Tibial nerve (tissue), 4 donors: ENCODE measurements around the gene KRTAP6-3. TPM values are rescaled to one million over a fixed set of nuclear protein-coding genes. Genes with fewer than 3 reads are reported as not detected.

Source experiments
- DNase-seq, 2 donors: peaks; one replicate each; pipeline ENCODE4 v3.0.0-alpha.2; 2019; ENCODE audit warnings: low spot score in 2 of 2
- H3K27ac ChIP-seq, 4 donors: fragments of 200-600 bp; sonication (generic) in 3 of 4; one replicate each; pipeline ENCODE4 v1.5.1; 2017 to 2019; ENCODE audit warnings: mild to moderate bottlenecking in 1 of 4
- H3K27me3 ChIP-seq, 2 donors: fragments of 200-600 bp; sonication (generic) in 1 of 2; one replicate each; pipeline versions ENCODE4 v1.5.1 to v1.6.0; 2017 to 2019
- H3K36me3 ChIP-seq, 3 donors: fragments of 200-600 bp; sonication (generic); one replicate each; pipeline ENCODE4 v1.5.1; 2018 to 2019
- H3K4me1 ChIP-seq, 4 donors: fragments of 200-600 bp; sonication (generic) in 3 of 4; one replicate each; pipeline ENCODE4 v1.5.1; 2017 to 2019
- H3K4me3 ChIP-seq, 4 donors: fragments of 200-600 bp; sonication (generic) in 3 of 4; one replicate each; pipeline ENCODE4 v1.5.1; 2017 to 2019; ENCODE audit warnings: mild to moderate bottlenecking in 1 of 4, moderate library complexity in 1 of 4
- H3K9me3 ChIP-seq, 4 donors: fragments of 200-600 bp; sonication (generic) in 3 of 4; one replicate each; pipeline ENCODE4 v1.5.1; 2017 to 2019
- CTCF ChIP-seq, 5 experiments: fragments of 200-600 bp in 3 of 5; fragments of 450-650 bp in 2 of 5; sonication (generic) in 3 of 5; IDR thresholded peaks; one replicate each; pipeline ENCODE4 v1.5.1; 2016 to 2019; ENCODE audit warnings: antibody characterized with exemption in 5 of 5, mild to moderate bottlenecking in 3 of 5, moderate library complexity in 2 of 5
- EP300 ChIP-seq, 2 donors: sonication (generic); formaldehyde crosslinking; IDR thresholded peaks; one replicate each; pipeline ENCODE4 v1.6.1; 2017; ENCODE audit warnings: antibody characterized with exemption in 2 of 2, mild to moderate bottlenecking in 1 of 2
- POLR2A ChIP-seq, 2 donors: fragments of 450-650 bp; IDR thresholded peaks; one replicate each; pipeline ENCODE4 v1.6.1; 2017; ENCODE audit warnings: antibody characterized with exemption in 2 of 2, mild to moderate bottlenecking in 2 of 2, moderate library complexity in 2 of 2
- WGBS, 2 donors: methylation state at CpG; one replicate each; pipeline ENCODE4 v1.1.5; 2018; 5-methylcytosine and 5-hydroxymethylcytosine counted together
- total RNA-seq, 4 donors: library from RNA; depleted of rRNA; stranded (reverse); fragments of >200 nt; gene quantifications; one replicate each; pipeline ENCODE4 v1.1.0, GENCODE V29; 2016

The KRTAP6-3 gene
- total RNA-seq, 4 donors from 2014 or later: not detected

GRCh38 chr21:30605968-30606367 is 13.7 kb downstream of the KRTAP6-3 start:
- 90% methylated on average over 2 of the region's 2 CpGs for WGBS, 2 donors
- DNase-seq: no peak
- H3K27me3 ChIP-seq: no peaks in the 10 kb centered on the region
- H3K9me3 ChIP-seq: peaks cover 0 to 14% (median 0%) of the 10 kb centered on the region in 4 donors
- no peak overlapping the region for H3K27ac ChIP-seq
- no peaks in the 10 kb centered on the region for H3K4me1 ChIP-seq
- no peak for TF ChIP-seq CTCF (IDR thresholded peaks at IDR 0.05)
- TF ChIP-seq EP300 (IDR thresholded peaks at IDR 0.05): no peak
- TF ChIP-seq POLR2A (IDR thresholded peaks at IDR 0.05): no peak
- H3K4me3 ChIP-seq: no peak overlapping the region
- no peaks in the 10 kb centered on the region for H3K36me3 ChIP-seq

- no peak for DNase-seq
- Histone ChIP-seq H3K27ac (no peak overlapping the region), H3K4me3 (no peak overlapping the region), H3K36me3 (no peaks in the 10 kb centered on the region), H3K27me3 (no peaks in the 10 kb centered on the region), H3K4me1 (no peaks in the 10 kb centered on the region), H3K9me3 (peaks cover 0 to 12% (median 0%) of the 10 kb centered on the region in 4 donors)
- 79 to 80% methylated on average over 2 of the region's 2 CpGs for WGBS, 2 donors
- TF ChIP-seq EP300 (IDR thresholded peaks at IDR 0.05): no peak
- TF ChIP-seq POLR2A (IDR thresholded peaks at IDR 0.05): no peak
- TF ChIP-seq CTCF (IDR thresholded peaks at IDR 0.05): no peak
Observed at GRCh38 chr21:30612132-30612531, 19.9 kb downstream of the KRTAP6-3 start.

- Histone ChIP-seq H3K36me3 (no peaks in the 10 kb centered on the region), H3K9me3 (peaks cover 0 to 6% (median 0%) of the 10 kb centered on the region in 4 donors), H3K4me3 (no peak within 1 kb of the TSS), H3K27ac (no peak within 1 kb of the TSS), H3K4me1 (no peaks in the 10 kb centered on the region), H3K27me3 (no peaks in the 10 kb centered on the region)
- TF ChIP-seq EP300 (IDR thresholded peaks at IDR 0.05): no peak
- 53 to 59% methylated on average over 2 of the region's 2 CpGs for WGBS, 2 donors
- DNase-seq: no peak
Observed at GRCh38 chr21:30613836-30614235, 21.6 kb downstream of the KRTAP6-3 start, which contains the start of gene KRTAP6-1. Gene KRTAP6-1 (minus strand): TSS chr21:30613930. CDS start chr21:30613904, 26 bp downstream.

- Histone ChIP-seq H3K9me3 (peaks cover 0 to 6% (median 0%) of the 10 kb centered on the region in 4 donors), H3K4me1 (no peaks in the 10 kb centered on the region), H3K27ac (no peak overlapping the region), H3K36me3 (no peaks in the 10 kb centered on the region), H3K27me3 (no peaks in the 10 kb centered on the region), H3K4me3 (no peak overlapping the region)
- TF ChIP-seq CTCF (IDR thresholded peaks at IDR 0.05): no peak
- no peak for TF ChIP-seq POLR2A (IDR thresholded peaks at IDR 0.05)
- no peak for TF ChIP-seq EP300 (IDR thresholded peaks at IDR 0.05)
- no peak for DNase-seq
Observed at GRCh38 chr21:30615199-30615598, 23.0 kb downstream of the KRTAP6-3 start.

- WGBS, 2 donors: 88 to 92% methylated on average over 2 of the region's 2 CpGs
- Histone ChIP-seq H3K9me3 (peaks cover 0 to under 1% (median 0%) of the 10 kb centered on the region in 4 donors), H3K27ac (no peak within 1 kb of the TSS), H3K36me3 (no peaks in the 10 kb centered on the region), H3K4me1 (no peaks in the 10 kb centered on the region), H3K4me3 (no peak within 1 kb of the TSS), H3K27me3 (no peaks in the 10 kb centered on the region)
- DNase-seq: no peak
- TF ChIP-seq CTCF (IDR thresholded peaks at IDR 0.05): no peak
- TF ChIP-seq EP300 (IDR thresholded peaks at IDR 0.05): no peak
- no peak for TF ChIP-seq POLR2A (IDR thresholded peaks at IDR 0.05)
Observed at GRCh38 chr21:30616125-30616524, 23.9 kb downstream of the KRTAP6-3 start, which contains the start of gene KRTAP20-1. Gene KRTAP20-1 (plus strand): TSS chr21:30616425. CDS start chr21:30616455, 30 bp downstream.

GRCh38 chr21:30620080-30620479 is 27.8 kb downstream of the KRTAP6-3 start:
- Histone ChIP-seq H3K4me3 (no peak overlapping the region), H3K27me3 (no peaks in the 10 kb centered on the region), H3K36me3 (no peaks in the 10 kb centered on the region), H3K4me1 (no peaks in the 10 kb centered on the region), H3K27ac (no peak overlapping the region), H3K9me3 (peaks cover 0 to 3% (median 0%) of the 10 kb centered on the region in 4 donors)
- no peak for DNase-seq
- TF ChIP-seq POLR2A (IDR thresholded peaks at IDR 0.05) (no peak), EP300 (IDR thresholded peaks at IDR 0.05) (no peak), CTCF (IDR thresholded peaks at IDR 0.05) (no peak)
